HG02763 (cell line): Measurements from ENCODE around the gene CDKN1B.
"Not testable (repeated sequence)": the region's sequence is repeated elsewhere in the genome, so short reads cannot be mapped to it uniquely, and the experiment has no call there.

Experiments
- ATAC-seq: cut with Tn5 transposase; IDR thresholded peaks from one replicate; pipeline ENCODE4 v1.9.1; 2021; ENCODE audit warnings: mild to moderate bottlenecking, moderate library complexity; ENCODE audit not compliant: unreplicated experiment

The CDKN1B gene

GRCh38 chr12:12723681-12724420, 6.7 kb downstream of the CDKN1B start:
- no peak for ATAC-seq

DNA sequence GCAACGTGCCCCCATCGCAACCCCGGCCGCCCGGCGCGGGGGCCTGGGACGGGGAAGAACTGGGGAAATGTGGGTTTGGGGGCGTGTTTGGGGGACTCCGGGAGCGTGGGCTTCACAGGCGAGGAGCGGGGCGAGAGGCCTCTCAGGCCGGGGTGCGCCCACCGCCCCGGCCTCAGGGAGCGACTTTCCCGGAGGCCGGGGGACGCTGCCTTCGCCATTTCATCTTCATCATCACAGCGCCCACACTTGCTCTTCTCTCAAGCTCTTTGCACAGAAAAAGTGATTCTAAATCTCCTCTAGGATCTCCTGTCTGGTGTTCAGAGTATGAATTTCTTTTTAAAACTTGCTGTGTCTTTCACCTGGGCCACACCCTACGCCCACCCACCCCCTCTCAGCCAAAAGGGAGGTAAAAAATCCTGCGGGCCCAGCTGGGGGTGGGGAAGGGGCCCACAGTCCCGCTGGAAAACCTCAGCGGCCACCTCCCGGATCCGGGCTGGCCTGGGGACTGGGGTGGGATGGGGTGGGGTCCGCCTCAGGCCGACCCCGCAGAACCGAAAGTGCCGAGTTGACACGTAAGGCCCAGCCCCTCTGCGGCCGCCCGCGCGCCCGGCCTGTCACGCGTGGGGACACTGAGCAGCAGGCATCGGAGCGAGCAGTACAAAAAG, 7.4 kb downstream of the CDKN1B start:
- no peak for ATAC-seq

GRCh38 chr12:12725086-12725955, 8.2 kb downstream of the CDKN1B start:
- ATAC-seq = peak; percentile 57

DNA sequence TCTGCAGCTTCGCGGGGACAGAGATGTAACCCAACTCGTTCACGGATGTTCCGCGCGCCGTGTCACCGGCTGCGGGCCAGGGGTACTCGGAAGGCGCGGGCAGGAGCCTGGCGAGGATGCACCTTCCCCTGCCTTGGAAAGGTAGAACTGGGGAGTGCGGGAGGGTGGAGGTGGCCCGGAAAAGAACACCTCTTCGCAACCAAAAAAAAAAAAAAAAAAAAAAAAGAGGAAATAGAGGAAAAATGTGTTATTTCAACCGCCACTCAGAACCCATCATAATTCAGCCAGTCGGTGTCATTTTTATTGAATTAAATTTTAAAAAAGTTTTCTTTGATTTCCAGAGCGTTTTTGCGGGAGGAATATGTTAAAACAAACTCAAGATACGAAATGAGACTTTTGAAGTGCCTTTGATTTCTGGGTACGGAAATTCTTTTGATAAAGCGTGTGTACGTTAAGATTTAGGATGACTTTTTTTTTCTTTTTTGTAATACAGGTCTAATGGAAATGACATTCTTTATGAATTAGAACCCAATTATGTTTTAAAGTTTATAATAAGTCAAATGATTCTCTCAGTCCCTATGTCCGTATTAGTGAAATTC, 8.9 kb downstream of the CDKN1B start:
- no peak for ATAC-seq

DNA sequence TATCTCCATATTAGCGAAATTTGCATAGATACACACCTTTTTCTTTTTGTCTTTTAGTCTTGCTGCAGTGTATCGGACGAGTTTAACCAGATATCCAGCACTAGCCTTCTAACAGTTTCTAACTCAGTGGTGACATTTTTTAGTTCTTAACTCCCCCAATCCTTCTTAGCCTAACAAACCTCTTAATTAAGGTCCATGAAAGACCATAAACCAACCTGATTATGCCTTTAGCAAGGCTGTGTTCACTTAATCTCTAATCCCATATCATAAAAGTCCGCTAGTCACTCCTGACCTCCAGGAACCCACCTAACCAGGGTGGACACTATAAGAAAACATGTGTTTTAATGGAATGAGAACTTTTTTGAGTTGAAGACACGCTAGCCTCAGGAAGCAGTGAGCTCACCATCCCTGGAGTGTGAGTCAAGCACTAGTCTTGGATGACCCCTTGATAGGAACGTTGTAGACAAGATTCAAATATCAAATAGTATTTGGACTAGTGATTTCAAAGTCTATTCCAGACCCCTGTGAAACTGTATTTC, 9.5 kb downstream of the CDKN1B start:
- ATAC-seq = no peak

GRCh38 chr12:12731178-12731577, 14.0 kb downstream of the CDKN1B start:
- no peak for ATAC-seq

DNA sequence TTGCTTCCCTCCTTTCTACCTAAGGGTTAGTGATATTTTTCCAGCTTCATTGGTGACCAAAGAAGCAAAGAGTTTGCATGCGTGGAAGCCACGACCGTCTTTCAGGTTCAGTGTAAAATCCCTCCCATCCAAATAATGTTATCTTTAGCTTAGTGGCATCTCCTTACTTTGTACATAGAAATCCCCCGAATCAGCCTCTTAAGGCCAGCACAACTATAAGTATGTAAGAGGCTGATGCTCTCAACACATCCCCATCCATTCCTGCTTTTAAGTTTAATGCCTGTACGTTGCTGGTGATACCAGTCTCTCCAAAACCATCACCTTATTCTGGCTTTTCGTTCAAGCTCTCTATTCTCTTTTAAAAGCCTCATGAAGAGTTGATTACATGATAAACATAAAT, 14.6 kb downstream of the CDKN1B start:
- ATAC-seq = no peak

GRCh38 chr12:12733118-12733517, 15.9 kb downstream of the CDKN1B start:
- ATAC-seq = no peak

DNA sequence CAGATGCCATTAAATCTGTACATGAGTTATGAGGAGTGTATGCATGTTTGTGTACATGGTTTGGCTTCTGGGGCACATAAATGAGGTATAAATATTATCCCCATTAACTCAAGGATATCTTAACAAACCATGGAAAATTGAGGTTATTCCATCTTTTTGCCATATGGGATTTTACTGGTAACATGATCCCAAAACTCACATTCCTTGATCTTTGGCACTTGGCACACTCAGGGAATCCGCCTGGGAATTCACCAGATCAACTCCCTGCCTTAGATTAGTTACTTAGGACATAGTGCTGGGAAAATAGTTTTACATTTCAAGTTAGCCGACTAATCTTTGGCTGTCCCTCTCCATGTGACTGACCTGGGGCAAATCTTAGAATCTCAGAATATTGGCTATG, 16.9 kb downstream of the CDKN1B start:
- no peak for ATAC-seq

GRCh38 chr12:12734561-12735071, 17.4 kb downstream of the CDKN1B start:
- ATAC-seq = no peak

- ATAC-seq = no peak
Observed at GRCh38 chr12:12735301-12735700, 18.1 kb downstream of the CDKN1B start.

GRCh38 chr12:12736759-12737676, 19.9 kb downstream of the CDKN1B start:
- peak; percentile 59 for ATAC-seq

DNA sequence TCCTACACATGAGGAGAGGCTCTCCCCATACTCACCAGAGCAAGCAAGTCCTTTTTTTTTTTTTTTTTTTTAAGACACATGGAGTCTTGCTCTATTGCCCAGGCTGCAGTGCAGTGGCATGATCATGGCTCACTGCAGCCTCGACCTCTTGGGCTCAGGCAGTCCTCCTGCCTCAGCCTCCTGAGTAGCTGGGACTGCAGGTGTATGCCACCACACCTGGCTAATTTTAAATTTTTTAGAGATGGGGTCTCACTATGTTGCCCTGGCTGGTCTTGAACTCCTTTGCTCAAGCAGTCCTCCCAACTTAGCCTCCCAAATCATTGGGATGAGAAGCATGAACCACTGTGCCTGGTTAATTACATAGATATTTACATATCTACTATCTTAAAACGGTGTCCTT, 21.0 kb downstream of the CDKN1B start:
- ATAC-seq = not testable (repeated sequence)

GRCh38 chr12:12741660-12742059, 24.5 kb downstream of the CDKN1B start:
- no peak for ATAC-seq

DNA sequence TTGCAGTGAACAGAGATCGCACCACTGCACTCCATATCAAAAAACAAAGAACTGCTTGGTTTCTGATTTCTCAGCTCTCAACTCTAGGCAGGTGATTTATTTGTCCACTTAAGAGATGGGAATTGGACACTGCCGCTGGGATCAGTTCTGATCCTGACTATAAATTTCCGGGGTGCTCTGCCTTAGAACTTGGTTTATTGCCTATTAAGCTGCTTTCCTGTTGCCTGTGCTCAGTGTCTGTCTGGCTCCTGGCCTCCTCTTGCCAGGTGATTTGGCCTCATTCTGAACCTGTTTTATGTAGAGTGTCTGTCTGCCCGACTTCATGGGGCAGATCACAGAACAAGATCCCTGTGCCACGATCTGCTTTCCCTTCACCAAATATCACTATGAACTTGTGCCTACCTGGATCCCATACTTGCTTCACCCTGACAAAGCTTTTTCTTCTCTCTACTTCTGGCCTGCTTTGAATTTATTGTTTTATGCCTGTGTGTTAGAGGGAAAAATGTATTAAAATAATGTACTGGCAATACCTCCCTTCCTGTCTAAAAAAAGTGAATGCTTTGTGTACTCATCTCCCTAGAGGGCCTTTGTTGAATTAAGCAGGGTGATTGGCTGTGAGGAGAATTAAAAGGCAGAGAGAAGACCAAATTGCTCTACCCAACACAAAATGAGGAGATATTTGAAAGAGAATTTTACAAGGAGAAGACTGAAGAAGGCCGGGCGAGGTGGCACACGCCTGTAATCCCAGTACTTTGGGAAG, 27.6 kb downstream of the CDKN1B start:
- ATAC-seq = no peak

DNA sequence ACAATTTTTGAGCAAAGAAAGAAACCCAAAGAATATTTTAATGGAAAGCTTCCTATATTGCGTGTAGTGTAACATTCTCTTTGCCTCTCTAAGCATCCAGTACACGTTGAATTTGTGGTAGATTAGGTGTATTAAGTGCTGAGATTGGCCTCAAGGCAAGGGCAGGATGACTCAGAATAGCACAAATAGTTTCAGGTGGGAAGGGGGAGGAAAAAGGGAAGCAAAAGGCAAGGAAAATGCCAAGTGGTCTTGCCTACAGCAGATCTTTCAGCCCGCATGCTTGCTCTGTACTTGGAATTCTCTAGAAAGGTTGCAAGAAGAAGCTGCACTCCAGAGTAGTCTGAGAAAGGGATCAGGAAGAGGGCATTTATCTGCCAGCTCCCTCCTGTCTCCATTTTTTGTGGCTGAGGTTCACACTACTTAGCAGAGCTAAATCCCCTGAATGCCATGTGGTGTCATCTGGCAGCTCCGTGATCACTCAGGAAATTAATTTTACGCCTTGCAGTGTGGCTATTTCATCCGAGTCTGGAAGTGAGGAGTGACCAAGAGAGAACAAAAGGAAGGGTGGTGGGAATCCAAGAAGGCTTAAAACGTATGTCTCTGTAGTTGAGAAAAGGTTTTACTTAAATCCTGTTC, 28.5 kb downstream of the CDKN1B start:
- no peak for ATAC-seq

GRCh38 chr12:12747278-12747677, 30.1 kb downstream of the CDKN1B start:
- no peak for ATAC-seq

DNA sequence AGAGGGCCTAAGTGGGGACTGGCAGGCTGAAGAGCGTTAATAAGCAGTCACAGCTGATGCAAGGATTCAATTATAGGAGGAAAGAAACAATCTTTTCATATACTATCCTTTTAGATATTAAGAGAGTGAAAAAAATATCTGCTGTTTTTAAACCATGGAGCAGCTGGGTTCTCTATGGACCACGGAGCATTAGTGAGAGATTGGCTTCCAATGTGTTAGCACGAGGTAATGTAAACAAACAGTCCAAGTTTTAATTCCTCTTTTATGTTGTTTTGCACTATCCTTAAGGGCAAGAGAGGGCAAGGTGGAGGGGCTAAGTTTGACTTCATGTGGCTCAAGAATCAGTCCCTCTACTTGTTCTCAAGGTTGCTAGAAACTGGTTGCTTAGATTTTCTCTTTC, 30.9 kb downstream of the CDKN1B start:
- no peak for ATAC-seq

- ATAC-seq = no peak
Observed at GRCh38 chr12:12749433-12749832, 32.3 kb downstream of the CDKN1B start.
